ENCODE data around the gene MAT2A. TPM values are rescaled to one million over a fixed set of nuclear protein-coding genes. Genes with fewer than 3 reads are reported as not detected.
A peak's percentile ranks its signal among the peaks of the same experiment; 100 is the strongest.
"Not testable (repeated sequence)": the region's sequence is repeated elsewhere in the genome, so short reads cannot be mapped to it uniquely, and the experiment has no call there.

Gene MAT2A
- total RNA-seq, 1 experiment from 2014 or later = 55.8 TPM

DNA sequence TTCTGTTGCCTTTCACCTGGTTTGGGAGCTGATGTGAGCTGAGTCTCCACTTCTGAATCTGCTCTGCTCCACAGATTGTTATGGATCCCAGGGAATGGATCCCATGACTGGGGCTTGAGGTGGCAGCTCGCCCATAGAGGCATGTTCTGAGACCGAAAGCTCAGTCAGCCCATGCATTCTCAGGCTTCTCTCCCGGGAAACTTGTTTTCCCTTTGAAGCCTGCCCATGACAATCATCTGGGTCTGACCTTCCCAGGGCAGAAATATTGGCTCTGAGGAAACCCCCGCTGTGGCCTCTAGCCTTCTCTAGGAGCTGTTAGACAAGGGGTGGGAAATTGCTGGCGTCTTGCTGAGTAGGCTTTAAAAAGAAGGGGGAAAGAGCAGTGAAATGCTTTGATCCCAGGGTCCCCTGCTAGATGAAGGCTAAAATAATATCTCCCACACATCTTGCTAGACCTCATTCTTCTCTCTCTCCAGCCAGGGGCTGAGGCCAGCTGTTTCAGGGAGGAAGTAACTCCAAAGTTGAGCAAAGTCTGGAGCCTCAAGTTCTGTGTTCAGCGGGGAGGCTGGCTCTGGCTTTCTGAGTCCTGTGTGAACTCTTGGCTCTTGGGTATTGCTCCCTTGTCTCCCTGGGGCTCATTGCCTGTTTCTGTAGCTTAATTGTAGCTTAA, 40.4 kb downstream of the MAT2A start:
- DNase-seq (ENCODE audit: low read depth) = no peak

DNA sequence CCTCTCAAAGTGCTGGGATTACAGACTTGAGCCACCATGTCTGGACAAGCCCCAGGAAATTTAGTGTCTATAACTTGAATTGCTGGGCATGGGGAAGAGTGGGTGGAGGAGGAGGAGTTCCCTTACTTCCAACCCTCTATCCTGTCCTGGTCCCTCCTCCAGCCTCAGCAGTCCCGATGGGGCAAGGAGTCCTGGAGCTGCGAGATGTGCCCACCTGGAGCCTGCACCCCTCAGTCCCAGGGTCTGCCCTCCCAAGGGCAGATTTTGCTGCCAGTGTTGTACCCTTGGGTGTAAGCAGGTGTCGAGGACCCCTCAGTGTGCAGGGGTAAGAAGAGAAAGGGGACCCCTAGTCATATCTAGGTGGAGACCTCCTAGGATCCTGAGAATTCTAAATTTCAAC, 41.2 kb downstream of the MAT2A start:
- no peak for DNase-seq (ENCODE audit: low read depth)

DNA sequence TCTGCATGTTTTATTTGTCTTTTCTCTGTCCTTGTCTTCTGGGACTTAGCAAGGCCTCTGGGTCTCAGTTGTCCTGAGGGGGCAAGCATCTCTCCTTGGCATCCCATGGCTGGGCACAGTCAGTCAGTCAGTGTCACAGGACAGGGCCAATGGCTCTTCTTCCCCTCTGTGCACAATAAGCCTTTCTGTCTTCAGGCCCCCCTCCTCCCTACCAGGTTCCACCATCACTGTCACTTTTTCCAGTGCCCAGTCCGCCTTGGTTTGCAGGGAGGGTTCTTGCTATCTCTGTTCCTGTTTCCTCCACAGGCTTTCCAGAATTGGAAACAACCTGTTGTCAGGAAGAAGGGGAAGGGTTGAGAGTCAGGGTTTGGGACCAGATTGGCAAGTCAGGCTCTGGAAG, 43.5 kb downstream of the MAT2A start:
- DNase-seq (ENCODE audit: low read depth) = no peak

DNA sequence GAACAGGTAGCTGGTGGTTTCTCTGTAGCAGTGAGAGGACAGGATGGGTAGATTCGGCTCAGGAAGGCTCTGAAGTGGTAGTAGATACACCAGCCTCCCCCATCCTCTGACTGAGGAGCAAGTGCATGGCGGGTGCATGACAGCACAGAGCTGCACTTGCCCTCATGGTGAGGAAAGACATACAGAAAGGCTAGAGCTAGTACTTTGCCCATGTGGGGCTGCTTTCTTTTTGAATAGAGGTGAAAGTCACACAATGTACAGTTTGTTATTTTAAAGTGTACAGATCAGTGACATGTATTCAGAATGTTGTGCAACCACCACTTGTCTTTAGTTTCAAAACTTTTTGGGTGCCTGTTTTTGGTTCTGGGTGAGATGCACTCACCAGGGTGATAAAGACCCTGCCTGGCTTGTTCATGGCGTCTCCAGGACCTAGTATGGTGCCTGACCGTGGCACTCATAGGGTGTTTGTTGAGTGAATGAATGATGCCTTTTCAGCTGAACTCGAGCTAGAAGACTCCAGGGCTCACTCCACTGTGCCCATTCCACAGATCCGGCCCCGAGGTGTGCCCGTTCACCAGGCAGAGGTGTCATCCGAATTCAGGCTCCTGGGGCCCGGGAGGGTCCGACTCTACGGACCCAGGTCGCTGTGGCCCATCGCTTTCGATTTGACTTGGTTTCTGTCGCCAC, 44.8 kb downstream of the MAT2A start:
- no peak for DNase-seq (ENCODE audit: low read depth)

DNA sequence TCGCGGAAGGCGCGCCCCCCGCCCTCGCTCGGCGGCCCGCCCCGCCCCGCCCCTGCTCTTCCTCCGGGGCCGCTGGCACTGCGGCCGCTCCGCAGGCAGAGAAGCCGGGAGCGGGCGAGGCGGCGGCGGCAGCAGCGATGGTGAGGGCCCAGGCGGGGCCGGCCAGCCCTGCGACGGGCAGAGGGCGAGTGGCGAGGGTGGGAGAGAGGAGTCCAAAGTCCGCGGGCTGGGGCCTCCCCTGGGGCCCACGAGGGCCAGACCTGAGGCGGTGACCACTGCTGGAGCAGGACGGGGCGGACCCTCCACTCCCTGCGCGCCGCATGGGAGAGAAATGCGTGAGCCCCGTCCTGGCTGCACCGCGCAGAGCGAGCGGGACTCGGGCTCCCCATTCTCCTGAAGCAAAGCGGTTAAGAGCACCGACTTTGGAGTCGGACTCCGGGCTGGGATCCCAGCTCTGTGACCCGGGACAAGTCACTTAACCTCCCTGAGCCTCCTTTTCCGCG, 45.4 kb downstream of the MAT2A start, which contains the start of gene VAMP5:
Gene VAMP5 (plus strand): TSS at position 78 of the 503 bp plus-strand sequence. CDS start 60 bp downstream, at position 138.
- DNase-seq (ENCODE audit: low read depth) = no peak

DNA sequence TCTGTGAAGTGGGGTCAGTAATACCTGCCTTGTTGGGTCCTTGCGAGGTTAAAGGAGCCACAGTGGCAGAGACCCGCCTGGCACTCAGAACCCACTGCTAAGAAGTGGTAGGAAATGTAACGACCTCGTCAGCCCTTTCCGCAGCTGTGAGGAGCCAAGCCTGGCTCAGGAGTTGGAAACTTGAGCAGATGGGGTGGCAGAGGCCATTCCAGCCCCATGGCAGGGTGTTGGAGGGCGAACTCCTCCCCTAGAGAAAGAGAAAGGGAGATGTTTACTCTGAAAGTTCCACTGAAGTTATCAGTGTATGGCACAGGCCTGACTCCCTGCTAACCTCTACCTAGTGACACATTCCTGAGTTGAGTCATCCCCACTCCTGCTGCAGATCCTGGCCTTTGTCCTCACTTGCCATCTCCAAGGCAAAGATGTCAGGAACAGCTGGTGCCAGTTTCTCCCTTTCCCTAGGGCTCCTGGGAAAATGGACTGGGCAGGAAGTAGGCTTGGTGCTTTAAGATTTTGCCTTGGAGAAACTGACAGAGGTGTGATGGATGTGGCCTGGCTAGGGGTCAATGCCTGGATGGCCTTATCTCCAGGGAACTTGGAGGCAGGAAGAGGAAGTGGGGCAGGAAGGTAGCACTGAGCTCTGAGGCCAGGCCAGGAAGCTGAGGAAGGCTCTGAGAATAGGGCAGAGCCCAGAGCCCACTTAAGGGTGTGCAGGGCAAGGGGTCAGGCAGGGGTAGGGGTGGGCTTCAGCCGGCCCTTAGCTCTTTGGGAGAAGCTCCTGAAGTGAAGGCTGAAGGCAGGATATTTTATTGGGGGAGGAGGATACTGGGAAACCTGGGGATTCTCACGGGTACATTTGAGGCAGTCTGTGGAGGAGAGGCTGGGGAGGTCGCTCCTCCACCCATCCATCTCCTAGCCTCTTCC, 46.2 kb downstream of the MAT2A start:
- peak; percentile 79 for DNase-seq (ENCODE audit: low read depth)

DNA sequence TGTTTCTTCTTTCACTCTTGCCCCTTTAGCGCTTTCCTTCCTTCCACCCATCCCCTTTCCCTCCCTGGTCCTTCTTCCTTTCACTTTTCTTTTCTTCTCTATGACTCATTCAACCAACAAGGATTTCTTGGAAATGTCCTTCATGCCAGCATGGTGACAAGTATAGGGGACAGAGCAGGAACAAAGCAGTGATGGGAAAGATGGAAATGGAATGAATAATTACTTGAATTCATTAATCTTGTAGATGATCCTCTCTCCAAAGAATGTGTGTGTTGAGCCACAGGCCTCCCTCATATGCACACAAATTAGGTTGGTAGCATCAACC, 46.8 kb downstream of the MAT2A start:
- peak; percentile 54 for DNase-seq (ENCODE audit: low read depth)

DNA sequence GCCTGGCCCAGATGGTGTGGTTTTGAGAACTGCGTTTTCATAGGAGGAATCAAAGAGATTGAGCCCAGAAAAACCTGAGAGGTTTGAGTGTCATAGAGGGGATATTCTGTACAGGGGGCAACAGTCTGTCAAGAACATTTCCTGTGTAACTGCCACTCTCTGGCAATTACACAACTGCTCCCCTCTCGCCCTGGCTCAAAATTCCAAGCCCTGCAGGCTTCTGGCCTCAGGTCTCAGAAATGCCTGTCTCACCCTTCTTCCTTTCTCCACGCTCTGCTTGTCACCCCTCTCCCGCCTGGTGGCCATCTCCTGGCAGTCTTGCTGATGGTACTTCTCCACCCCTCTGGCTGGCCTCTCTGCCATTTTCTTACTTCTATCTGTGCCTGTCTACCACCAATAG, 49.3 kb downstream of the MAT2A start:
- no peak for DNase-seq (ENCODE audit: low read depth)

DNA sequence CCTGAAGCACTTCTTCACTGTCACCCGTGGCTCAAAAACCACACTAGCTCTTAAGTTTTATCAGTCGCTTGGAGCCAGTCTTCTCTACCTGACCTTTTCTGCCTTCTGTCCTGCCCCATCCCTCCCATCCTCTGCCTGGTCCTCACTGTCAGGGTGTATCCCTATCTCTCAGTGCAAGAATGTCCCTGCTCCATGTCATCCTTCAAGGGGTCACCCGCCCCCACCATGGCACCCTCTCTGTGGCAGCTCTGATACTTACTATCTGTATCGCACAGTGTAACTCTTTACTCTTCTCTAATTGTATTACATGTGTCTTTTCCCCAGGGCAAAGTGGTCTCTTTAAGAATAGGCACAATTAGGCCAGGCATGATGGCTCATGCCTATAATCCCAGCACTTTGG, 49.7 kb downstream of the MAT2A start:
- DNase-seq (ENCODE audit: low read depth) = no peak

DNA sequence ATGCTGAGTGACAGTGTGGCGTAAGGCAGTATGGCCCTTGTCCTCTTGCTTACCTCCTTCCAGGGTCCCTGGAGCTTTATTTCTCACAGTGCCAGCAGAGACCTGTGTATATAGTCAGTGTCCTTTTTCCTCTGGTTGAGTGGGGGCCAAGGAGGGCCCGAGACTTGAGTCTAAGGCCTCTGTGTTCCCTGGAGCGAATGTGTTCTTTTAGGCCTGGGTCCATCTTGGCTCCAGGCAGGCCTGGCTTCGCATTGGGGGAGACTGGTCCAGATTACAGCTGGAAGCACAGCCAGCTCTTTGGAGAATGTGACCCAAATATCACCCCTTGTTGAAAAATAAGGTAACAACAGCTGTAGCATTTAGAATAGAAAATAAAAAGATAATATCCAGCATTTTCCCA, 50.2 kb downstream of the MAT2A start:
- no peak for DNase-seq (ENCODE audit: low read depth)

DNA sequence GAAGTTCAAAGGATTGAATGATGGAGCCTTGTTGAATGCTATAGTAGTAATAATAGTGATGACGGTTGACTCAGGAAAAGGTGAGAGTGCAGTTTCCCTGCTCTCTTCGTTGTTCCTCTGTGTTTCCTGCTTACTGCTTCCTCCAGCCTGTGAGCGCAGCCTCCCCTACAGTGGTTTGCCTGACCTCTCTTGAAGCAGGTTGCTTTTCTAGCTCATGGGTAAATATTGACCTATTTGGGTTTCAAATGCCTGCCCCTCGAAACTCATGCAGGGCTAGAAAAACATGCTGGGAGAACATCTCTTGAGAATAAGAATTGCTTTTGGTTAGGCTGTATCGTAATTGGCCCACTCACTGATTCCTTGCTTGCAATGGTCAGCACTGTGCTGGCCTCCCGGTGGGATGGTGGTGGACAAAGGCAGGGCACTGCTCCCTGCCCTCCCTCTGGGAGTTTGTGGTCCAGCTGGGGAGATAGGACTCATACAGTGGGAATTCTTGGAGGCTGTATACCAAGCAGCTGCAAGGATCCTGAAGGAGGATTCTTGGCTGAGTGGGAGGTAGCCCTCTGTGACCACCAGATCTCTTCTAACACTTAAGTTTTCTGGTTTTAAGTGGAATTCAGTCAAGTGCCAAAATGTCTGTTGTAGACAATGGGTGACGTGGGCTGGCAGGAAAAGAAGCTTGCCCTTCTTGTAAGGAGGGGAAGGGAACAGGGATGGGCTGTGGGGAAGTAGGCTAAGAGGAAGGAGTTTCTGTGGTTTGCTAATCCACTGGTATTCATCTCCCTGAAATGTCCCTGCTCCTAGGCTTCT, 51.2 kb downstream of the MAT2A start:
- peak; percentile 56 for DNase-seq (ENCODE audit: low read depth)

DNA sequence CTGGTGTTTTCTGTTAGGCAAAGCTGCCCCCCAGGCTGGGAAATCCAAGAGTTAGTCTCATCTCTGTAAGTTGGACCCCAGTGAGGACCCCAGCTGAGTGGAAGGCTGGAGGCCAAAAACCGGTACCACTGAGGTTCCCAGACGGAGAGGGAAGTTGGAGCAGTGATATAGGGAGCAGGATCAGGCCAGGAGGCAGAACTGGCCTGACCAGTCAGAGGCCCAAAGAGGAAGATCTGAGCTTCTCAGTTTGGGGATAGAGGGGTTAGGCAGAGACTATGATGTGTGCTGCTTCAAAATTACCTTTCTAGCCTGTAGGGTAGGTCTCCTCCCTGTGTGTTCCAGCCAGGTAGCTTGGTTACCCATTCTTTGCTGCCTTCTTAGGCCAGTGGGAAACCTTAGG, 52.0 kb downstream of the MAT2A start:
- DNase-seq (ENCODE audit: low read depth) = no peak

DNA sequence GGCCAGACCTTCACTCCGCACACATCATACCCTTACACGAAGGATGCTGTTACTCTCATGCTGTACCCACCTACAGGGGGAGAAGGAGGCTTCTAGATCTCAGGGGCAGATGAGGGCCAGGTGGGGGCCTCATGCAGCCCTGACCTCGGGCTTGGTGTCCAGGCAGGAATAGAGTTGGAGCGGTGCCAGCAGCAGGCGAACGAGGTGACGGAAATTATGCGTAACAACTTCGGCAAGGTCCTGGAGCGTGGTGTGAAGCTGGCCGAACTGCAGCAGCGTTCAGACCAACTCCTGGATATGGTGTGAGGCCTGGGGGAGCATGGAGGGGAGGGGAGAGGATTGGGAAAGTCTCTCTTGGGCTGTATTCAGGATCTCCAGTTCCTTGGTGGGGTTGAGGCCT, 52.6 kb downstream of the MAT2A start:
- DNase-seq (ENCODE audit: low read depth) = no peak

DNA sequence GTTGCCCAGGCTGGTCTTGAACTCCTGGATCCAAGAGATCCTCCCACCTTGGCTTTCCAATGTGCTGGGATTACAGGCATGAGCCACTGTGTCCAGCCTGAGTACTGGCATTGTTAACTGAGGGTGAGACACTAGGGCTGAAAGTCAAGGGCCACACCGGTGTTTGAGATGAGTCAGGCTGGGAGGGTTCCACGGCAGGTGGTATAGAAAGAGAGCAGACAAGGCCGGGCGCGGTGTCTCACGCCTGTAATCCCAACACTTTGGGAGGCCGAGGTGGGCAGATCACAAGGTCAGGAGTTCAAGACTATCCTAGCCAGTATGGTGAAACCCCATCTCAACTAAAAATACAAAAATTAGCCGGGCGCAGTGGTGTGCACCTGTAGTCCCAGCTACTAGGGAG, 53.3 kb downstream of the MAT2A start:
- not testable (repeated sequence) for DNase-seq (ENCODE audit: low read depth)

DNA sequence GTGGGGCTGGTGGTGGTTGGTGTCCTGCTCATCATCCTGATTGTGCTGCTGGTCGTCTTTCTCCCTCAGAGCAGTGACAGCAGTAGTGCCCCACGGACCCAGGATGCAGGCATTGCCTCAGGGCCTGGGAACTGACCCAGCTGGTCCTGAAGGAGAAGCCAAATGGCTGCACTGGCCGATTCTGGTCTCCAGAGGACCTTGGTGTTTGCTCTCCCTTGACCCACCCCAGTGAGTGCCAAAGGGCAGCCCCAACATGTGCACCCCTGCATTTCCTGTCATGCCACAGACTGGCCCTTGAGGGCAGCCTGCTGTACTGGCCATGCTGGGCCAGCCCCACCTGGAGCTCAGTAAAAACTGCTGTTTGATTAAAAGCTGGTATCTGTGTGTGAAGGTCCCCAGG, 54.1 kb downstream of the MAT2A start:
- no peak for DNase-seq (ENCODE audit: low read depth)

Other genes starting within 250 kb of the MAT2A start
- gene TGOLN2, start 211.2 kb upstream of the MAT2A start, total RNA-seq (2014; rRNA removed; shearing (Covaris generic)) = 43.7 and 55.3 TPM in 2 replicates
- 11.4 and 18.8 TPM in 2 replicates for gene RETSAT, start 184.6 kb upstream of the MAT2A start, total RNA-seq (2014; rRNA removed; shearing (Covaris generic))
- 7.5 and 8.5 TPM in 2 replicates for gene ELMOD3, start 184.4 kb upstream of the MAT2A start, total RNA-seq (2014; rRNA removed; shearing (Covaris generic))
- 123 and 141 TPM in 2 replicates for gene CAPG, start 128.8 kb upstream of the MAT2A start, total RNA-seq (2014; rRNA removed; shearing (Covaris generic))
- gene SH2D6, start 120.5 kb upstream of the MAT2A start, total RNA-seq (2014; rRNA removed; shearing (Covaris generic)) = 0.34 TPM in 1 of 2 replicates, not detected in the other
- 23.3 and 60.0 TPM in 2 replicates for gene GGCX, start 22.3 kb downstream of the MAT2A start, total RNA-seq (2014; rRNA removed; shearing (Covaris generic))
- gene VAMP8, start 38.4 kb downstream of the MAT2A start, total RNA-seq (2014; rRNA removed; shearing (Covaris generic)) = 6.0 and 9.8 TPM in 2 replicates
- 2.1 and 2.6 TPM in 2 replicates for gene VAMP5, start 45.3 kb downstream of the MAT2A start, total RNA-seq (2014; rRNA removed; shearing (Covaris generic))
- gene RNF181, start 56.6 kb downstream of the MAT2A start, total RNA-seq (2014; rRNA removed; shearing (Covaris generic)) = 314 and 360 TPM in 2 replicates
- gene TMEM150A, start 63.5 kb downstream of the MAT2A start, total RNA-seq (2014; rRNA removed; shearing (Covaris generic)) = 0.65 and 4.0 TPM in 2 replicates
- 9.4 and 20.0 TPM in 2 replicates for gene C2orf68, start 72.9 kb downstream of the MAT2A start, total RNA-seq (2014; rRNA removed; shearing (Covaris generic))
- 87.5 and 123 TPM in 2 replicates for gene USP39, start 77.0 kb downstream of the MAT2A start, total RNA-seq (2014; rRNA removed; shearing (Covaris generic))
- not detected in 2 replicates for gene SFTPB, start 129.0 kb downstream of the MAT2A start, total RNA-seq (2014; rRNA removed; shearing (Covaris generic))
- not detected in 2 replicates for gene GNLY, start 155.2 kb downstream of the MAT2A start, total RNA-seq (2014; rRNA removed; shearing (Covaris generic))
- 10.0 and 17.7 TPM in 2 replicates for gene ATOH8, start 214.8 kb downstream of the MAT2A start, total RNA-seq (2014; rRNA removed; shearing (Covaris generic))